ENCODE results near the gene CRLF1. TPM values are rescaled to one million over a fixed set of nuclear protein-coding genes. Genes with fewer than 3 reads are reported as not detected.
"Not testable (repeated sequence)": the region's sequence is repeated elsewhere in the genome, so short reads cannot be mapped to it uniquely, and the experiment has no call there.

Gene CRLF1
- total RNA-seq, 1 experiment from 2014 or later = 0.40 TPM

GRCh38 chr19:18608805-18609716 is 2.5 kb upstream of the CRLF1 start:
- DNase-seq (ENCODE audit: low read depth) = no peak

GRCh38 chr19:18608102-18608804 is 1.7 kb upstream of the CRLF1 start:
- no peak for DNase-seq (ENCODE audit: low read depth)

GRCh38 chr19:18607226-18608101 is 865 bp upstream of the CRLF1 start:
- no peak for DNase-seq (ENCODE audit: low read depth)

- DNase-seq (ENCODE audit: low read depth) = no peak
Measured at GRCh38 chr19:18605546-18606280, 886 bp downstream of the CRLF1 start.

GRCh38 chr19:18605196-18605545 is 1.4 kb downstream of the CRLF1 start:
- DNase-seq (ENCODE audit: low read depth) = no peak

- no peak for DNase-seq (ENCODE audit: low read depth)
Measured at GRCh38 chr19:18604820-18605159, 1.8 kb downstream of the CRLF1 start.

GRCh38 chr19:18603958-18604819 is 2.4 kb downstream of the CRLF1 start:
- no peak for DNase-seq (ENCODE audit: low read depth)

GRCh38 chr19:18603255-18603957 is 3.2 kb downstream of the CRLF1 start:
- DNase-seq (ENCODE audit: low read depth) = no peak

- no peak for DNase-seq (ENCODE audit: low read depth)
Measured at GRCh38 chr19:18601875-18602274, 4.7 kb downstream of the CRLF1 start.

GRCh38 chr19:18600692-18601397 is 5.8 kb downstream of the CRLF1 start:
- not testable (repeated sequence) for DNase-seq (ENCODE audit: low read depth)

- no peak for DNase-seq (ENCODE audit: low read depth)
Measured at GRCh38 chr19:18599485-18599884, 7.1 kb downstream of the CRLF1 start.

GRCh38 chr19:18597809-18598660 is 8.6 kb downstream of the CRLF1 start:
- no peak for DNase-seq (ENCODE audit: low read depth)

- DNase-seq (ENCODE audit: low read depth) = peak; percentile 69
Measured at GRCh38 chr19:18596752-18597157, 9.8 kb downstream of the CRLF1 start.

GRCh38 chr19:18595475-18595874 is 11.1 kb downstream of the CRLF1 start:
- DNase-seq (ENCODE audit: low read depth) = no peak

GRCh38 chr19:18594824-18595373 is 11.7 kb downstream of the CRLF1 start:
- no peak for DNase-seq (ENCODE audit: low read depth)

GRCh38 chr19:18594096-18594823 is 12.3 kb downstream of the CRLF1 start:
- peak; percentile 84 for DNase-seq (ENCODE audit: low read depth)

Data from Daoy (cell line).